Measurements from ENCODE around the gene SLC25A51. TPM values are rescaled to one million over a fixed set of nuclear protein-coding genes. Genes with fewer than 3 reads are reported as not detected.
"Not testable (repeated sequence)": the region's sequence is repeated elsewhere in the genome, so short reads cannot be mapped to it uniquely, and the experiment has no call there.

The SLC25A51 gene
- total RNA-seq, 4 donors from 2014 or later, result 16.0 to 30.7 (median 22.2) TPM

- Histone ChIP-seq H3K9me3 (no peaks in the 10 kb centered on the region), H3K36me3 (peaks cover 0 to 65% of the 10 kb centered on the region in 2 donors), H3K4me3 (no peak overlapping the region), H3K4me1 (peaks cover 8 to 9% of the 10 kb centered on the region in 2 donors), H3K27me3 (no peaks in the 10 kb centered on the region), H3K27ac (no peak overlapping the region)
- ATAC-seq, result no peak
- intact Hi-C loops (cut with DNase I; ENCODE audit: low total_unique reads), result no loop called here
- TF ChIP-seq CTCF (IDR thresholded peaks at IDR 0.05 in 4 of 5, conservative IDR thresholded peaks at IDR 0.05 in 1 of 5) (no peak), POLR2A (IDR thresholded peaks at IDR 0.05) (no peak)
- no peak for DNase-seq
- in situ Hi-C loops (cut with MboI; ENCODE audit: low sequenced_read_pairs in 4 of 4), result loop anchor here in 2 of 4 donors (10.0 to 25.0 kb wide), 2 partner anchors 110 to 113 kb away; partner anchors contain the start of gene EXOSC3 (in 2 of the 2)
Observed at GRCh38 chr9:37897665-37898064, 6.3 kb downstream of the SLC25A51 start.

GRCh38 chr9:37892063-37892462 is 11.9 kb downstream of the SLC25A51 start:
- in situ Hi-C loops (cut with MboI; ENCODE audit: low sequenced_read_pairs in 4 of 4) (loop anchor here in 2 of 4 donors (10.0 to 25.0 kb wide), 2 partner anchors 105 to 107 kb away; partner anchors contain the start of gene EXOSC3 (in 2 of the 2)), intact Hi-C loops (cut with DNase I; ENCODE audit: low total_unique reads) (no loop called here)
- no peaks in the 10 kb centered on the region for H3K4me1 ChIP-seq
- H3K4me3 ChIP-seq, result no peak overlapping the region
- no peaks in the 10 kb centered on the region for H3K9me3 ChIP-seq
- H3K27ac ChIP-seq, result no peak overlapping the region
- TF ChIP-seq POLR2A (IDR thresholded peaks at IDR 0.05), result no peak
- no peak for TF ChIP-seq CTCF (IDR thresholded peaks at IDR 0.05 in 4 of 5, conservative IDR thresholded peaks at IDR 0.05 in 1 of 5)
- no peak for DNase-seq
- no peak for ATAC-seq
- H3K36me3 ChIP-seq, result peaks cover 0 to 44% of the 10 kb centered on the region in 2 donors
- H3K27me3 ChIP-seq, result no peaks in the 10 kb centered on the region

GRCh38 chr9:37891042-37891441 is 12.9 kb downstream of the SLC25A51 start:
- H3K27ac ChIP-seq; H3K4me3 ChIP-seq; DNase-seq; intact Hi-C loops (cut with DNase I; ENCODE audit: low total_unique reads); H3K4me1 ChIP-seq; H3K27me3 ChIP-seq; H3K9me3 ChIP-seq; ATAC-seq: not testable (repeated sequence)
- in situ Hi-C loops (cut with MboI; ENCODE audit: low sequenced_read_pairs in 4 of 4), result loop anchor here in 2 of 4 donors (10.0 to 25.0 kb wide), 2 partner anchors 104 to 106 kb away; partner anchors contain the start of gene EXOSC3 (in 2 of the 2)
- peaks cover 0 to 35% of the 10 kb centered on the region in 2 donors for H3K36me3 ChIP-seq

GRCh38 chr9:37889536-37889935 is 14.4 kb downstream of the SLC25A51 start:
- H3K36me3 ChIP-seq, result peaks cover 0 to 20% of the 10 kb centered on the region in 2 donors

GRCh38 chr9:37887977-37888583 is 15.8 kb downstream of the SLC25A51 start:
- H3K27me3 ChIP-seq; DNase-seq; H3K36me3 ChIP-seq; H3K9me3 ChIP-seq; intact Hi-C loops (cut with DNase I; ENCODE audit: low total_unique reads); H3K27ac ChIP-seq; ATAC-seq; H3K4me3 ChIP-seq; H3K4me1 ChIP-seq: not testable (repeated sequence)
- in situ Hi-C loops (cut with MboI; ENCODE audit: low sequenced_read_pairs in 4 of 4), result loop anchor here in 1 of 4 donors (25.0 kb wide), 1 partner anchor 101 kb away; the partner anchor contains the start of gene EXOSC3

More at GRCh38 chr9:37889536-37889935, 14.4 kb downstream of the SLC25A51 start:
- in situ Hi-C loops (cut with MboI; ENCODE audit: low sequenced_read_pairs in 4 of 4), result loop anchor here in 1 of 4 donors (25.0 kb wide), 1 partner anchor 102 kb away; the partner anchor contains the start of gene EXOSC3
- Histone ChIP-seq H3K4me3 (no peak overlapping the region), H3K27me3 (no peaks in the 10 kb centered on the region), H3K9me3 (no peaks in the 10 kb centered on the region), H3K27ac (no peak overlapping the region), H3K4me1 (no peaks in the 10 kb centered on the region)
- intact Hi-C loops (cut with DNase I; ENCODE audit: low total_unique reads), result no loop called here
- DNase-seq (no peak), ATAC-seq (no peak)
- TF ChIP-seq POLR2A (IDR thresholded peaks at IDR 0.05) (no peak), CTCF (IDR thresholded peaks at IDR 0.05 in 4 of 5, conservative IDR thresholded peaks at IDR 0.05 in 1 of 5) (no peak)

All from gastrocnemius medialis (tissue), 4 donors.